Nephron (organoid): ENCODE results near the gene ELP2.
"Not testable (repeated sequence)": the region's sequence is repeated elsewhere in the genome, so short reads cannot be mapped to it uniquely, and the experiment has no call there.

Source experiments
- H3K27ac Mint-ChIP-seq, 3 experiments: 2 replicates each; pipeline ENCODE4 v1.8.0; 2020; ENCODE audit warnings: mixed read lengths in 3 of 3, mild to moderate bottlenecking in 2 of 3, moderate library complexity in 1 of 3
- H3K27me3 Mint-ChIP-seq: 2 replicates; pipeline ENCODE4 v1.8.0; 2021; ENCODE audit warnings: low read depth, mild to moderate bottlenecking, moderate library complexity, mixed read lengths
- H3K36me3 Mint-ChIP-seq: 2 replicates; pipeline ENCODE4 v1.8.0; 2020; ENCODE audit warnings: low read depth, mixed read lengths
- H3K4me1 Mint-ChIP-seq: 2 replicates; pipeline ENCODE4 v1.8.0; 2020; ENCODE audit warnings: mixed read lengths
- H3K4me3 Mint-ChIP-seq, 3 experiments: 2 replicates each; pipeline ENCODE4 v1.8.0; 2020; ENCODE audit warnings: mild to moderate bottlenecking in 3 of 3, mixed read lengths in 3 of 3, moderate library complexity in 2 of 3
- H3K9me3 Mint-ChIP-seq: 2 replicates; pipeline ENCODE4 v1.8.0; 2020; ENCODE audit warnings: mixed read lengths
- TF ChIP-seq, protein P1 (sequence below), 3 experiments: fragments of 200-600 bp; sonication (generic); IDR thresholded peaks; one replicate each; pipeline ENCODE4 v1.5.0; 2021; ENCODE audit warnings: antibody characterized with exemption in 3 of 3; ENCODE audit not compliant: unreplicated experiment in 3 of 3

The ELP2 gene

DNA sequence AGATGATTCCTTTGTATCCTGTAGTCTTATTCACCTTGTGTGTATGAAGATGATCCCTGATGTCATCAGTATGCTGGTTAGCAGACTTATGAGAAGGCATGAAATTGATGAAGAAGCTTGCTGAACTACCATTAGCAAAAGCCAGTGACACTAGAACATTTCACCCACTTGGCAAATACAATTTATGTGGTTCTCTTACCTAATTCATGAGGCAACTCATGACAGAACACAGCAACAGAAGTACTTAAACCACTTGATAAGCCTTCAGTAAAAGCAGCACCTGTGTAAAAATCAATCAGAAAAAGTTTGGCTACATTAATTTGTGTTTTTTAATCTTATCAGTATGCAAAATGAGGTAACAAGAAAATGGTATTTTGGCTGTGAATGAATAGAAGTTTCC lies 17.4 kb upstream of the ELP2 start:
- Mint-ChIP-seq H3K4me3 (no peak overlapping the region), H3K4me1 (no peaks in the 10 kb centered on the region), H3K36me3 (peaks cover 76% of the 10 kb centered on the region), H3K27ac (no peak overlapping the region), H3K27me3 (no peaks in the 10 kb centered on the region), H3K9me3 (no peaks in the 10 kb centered on the region)
- TF ChIP-seq, protein P1, sequence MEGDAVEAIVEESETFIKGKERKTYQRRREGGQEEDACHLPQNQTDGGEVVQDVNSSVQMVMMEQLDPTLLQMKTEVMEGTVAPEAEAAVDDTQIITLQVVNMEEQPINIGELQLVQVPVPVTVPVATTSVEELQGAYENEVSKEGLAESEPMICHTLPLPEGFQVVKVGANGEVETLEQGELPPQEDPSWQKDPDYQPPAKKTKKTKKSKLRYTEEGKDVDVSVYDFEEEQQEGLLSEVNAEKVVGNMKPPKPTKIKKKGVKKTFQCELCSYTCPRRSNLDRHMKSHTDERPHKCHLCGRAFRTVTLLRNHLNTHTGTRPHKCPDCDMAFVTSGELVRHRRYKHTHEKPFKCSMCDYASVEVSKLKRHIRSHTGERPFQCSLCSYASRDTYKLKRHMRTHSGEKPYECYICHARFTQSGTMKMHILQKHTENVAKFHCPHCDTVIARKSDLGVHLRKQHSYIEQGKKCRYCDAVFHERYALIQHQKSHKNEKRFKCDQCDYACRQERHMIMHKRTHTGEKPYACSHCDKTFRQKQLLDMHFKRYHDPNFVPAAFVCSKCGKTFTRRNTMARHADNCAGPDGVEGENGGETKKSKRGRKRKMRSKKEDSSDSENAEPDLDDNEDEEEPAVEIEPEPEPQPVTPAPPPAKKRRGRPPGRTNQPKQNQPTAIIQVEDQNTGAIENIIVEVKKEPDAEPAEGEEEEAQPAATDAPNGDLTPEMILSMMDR (IDR thresholded peaks at IDR 0.05; ENCODE audit: unreplicated experiment in 3 of 3), result no peak

GRCh38 chr18:36114251-36114650 lies 15.4 kb upstream of the ELP2 start:
- H3K4me3 Mint-ChIP-seq, result no peak overlapping the region
- TF ChIP-seq, protein P1 (IDR thresholded peaks at IDR 0.05; ENCODE audit: unreplicated experiment in 3 of 3), result no peak
- no peaks in the 10 kb centered on the region for H3K27me3 Mint-ChIP-seq
- no peak overlapping the region for H3K27ac Mint-ChIP-seq
- H3K36me3 Mint-ChIP-seq, result peaks cover 79% of the 10 kb centered on the region
- H3K4me1 Mint-ChIP-seq, result no peaks in the 10 kb centered on the region
- H3K9me3 Mint-ChIP-seq, result no peaks in the 10 kb centered on the region

GRCh38 chr18:36114738-36115137 lies 15.0 kb upstream of the ELP2 start:
- no peak overlapping the region for H3K27ac Mint-ChIP-seq
- H3K36me3 Mint-ChIP-seq, result peaks cover 78% of the 10 kb centered on the region
- no peaks in the 10 kb centered on the region for H3K4me1 Mint-ChIP-seq
- no peaks in the 10 kb centered on the region for H3K27me3 Mint-ChIP-seq
- TF ChIP-seq, protein P1 (IDR thresholded peaks at IDR 0.05; ENCODE audit: unreplicated experiment in 3 of 3), result no peak
- H3K4me3 Mint-ChIP-seq, result no peak overlapping the region
- no peaks in the 10 kb centered on the region for H3K9me3 Mint-ChIP-seq

DNA sequence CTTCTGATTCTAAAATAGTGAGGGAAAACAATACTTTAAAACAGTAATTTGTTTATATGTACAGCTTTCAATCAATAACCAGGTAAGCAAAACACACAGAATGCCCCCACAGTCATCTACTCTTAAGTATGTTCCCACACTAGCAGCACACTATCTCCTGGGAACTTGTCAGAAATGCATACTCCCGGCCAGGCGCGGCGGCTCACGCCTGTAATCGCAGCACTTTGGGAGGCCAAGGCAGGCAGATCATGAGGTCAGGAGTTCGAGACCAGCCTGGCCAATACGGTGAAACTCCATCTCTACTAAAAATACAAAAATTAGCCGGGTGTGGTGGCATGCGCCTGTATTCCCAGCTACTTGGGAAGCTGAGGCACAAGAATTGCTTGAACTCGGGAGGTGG lies 12.9 kb upstream of the ELP2 start:
- not testable (repeated sequence) for H3K9me3 Mint-ChIP-seq, H3K27ac Mint-ChIP-seq, H3K27me3 Mint-ChIP-seq, H3K4me1 Mint-ChIP-seq, H3K4me3 Mint-ChIP-seq
- peaks cover 81% of the 10 kb centered on the region for H3K36me3 Mint-ChIP-seq

- TF ChIP-seq, protein P1 (IDR thresholded peaks at IDR 0.05; ENCODE audit: unreplicated experiment in 3 of 3), result no peak
- H3K4me3 Mint-ChIP-seq, result no peak overlapping the region
- H3K27ac Mint-ChIP-seq, result no peak overlapping the region
- H3K9me3 Mint-ChIP-seq, result no peaks in the 10 kb centered on the region
- H3K27me3 Mint-ChIP-seq, result no peaks in the 10 kb centered on the region
- H3K36me3 Mint-ChIP-seq, result peaks cover 82% of the 10 kb centered on the region
- H3K4me1 Mint-ChIP-seq, result no peaks in the 10 kb centered on the region
Observed at GRCh38 chr18:36120297-36120696, 9.4 kb upstream of the ELP2 start.

- Mint-ChIP-seq H3K4me3 (no peak overlapping the region), H3K9me3 (no peaks in the 10 kb centered on the region)
Observed at GRCh38 chr18:36124841-36125240, 4.9 kb upstream of the ELP2 start.

More at GRCh38 chr18:36124841-36125240, 4.9 kb upstream of the ELP2 start:
- Mint-ChIP-seq H3K36me3 (peaks cover 70% of the 10 kb centered on the region), H3K27me3 (no peaks in the 10 kb centered on the region), H3K4me1 (peaks cover 16% of the 10 kb centered on the region), H3K27ac (no peak overlapping the region)
- TF ChIP-seq, protein P1 (IDR thresholded peaks at IDR 0.05; ENCODE audit: unreplicated experiment in 3 of 3), result no peak
